Sigmoid colon (tissue), 7 donors: Measurements from ENCODE around the gene CRADD. TPM values are rescaled to one million over a fixed set of nuclear protein-coding genes. Genes with fewer than 3 reads are reported as not detected.

Experiments
- DNase-seq: peaks from one replicate; pipeline ENCODE4 v3.0.0-alpha.2; 2019
- H3K27ac ChIP-seq, 4 donors: fragments of 200-600 bp; sonication (generic); one replicate each; pipeline ENCODE4 v1.5.1; 2016 to 2019; ENCODE audit warnings: mild to moderate bottlenecking in 1 of 4
- H3K27me3 ChIP-seq, 3 donors: fragments of 200-600 bp; sonication (generic); one replicate each; pipeline ENCODE4 v1.5.1; 2019; ENCODE audit warnings: mild to moderate bottlenecking in 1 of 3
- H3K36me3 ChIP-seq, 4 donors: fragments of 200-600 bp; sonication (generic); one replicate each; pipeline ENCODE4 v1.5.1; 2016 to 2019
- H3K4me1 ChIP-seq, 4 donors: fragments of 200-600 bp; sonication (generic); one replicate each; pipeline ENCODE4 v1.5.1; 2017 to 2019
- H3K4me3 ChIP-seq, 4 donors: fragments of 200-600 bp; sonication (generic); one replicate each; pipeline ENCODE4 v1.5.1; 2017 to 2019; ENCODE audit warnings: mild to moderate bottlenecking in 2 of 4, moderate library complexity in 1 of 4
- H3K9me3 ChIP-seq, 4 donors: fragments of 200-600 bp in 3 of 4; sonication (generic) in 3 of 4; one replicate each; pipeline versions ENCODE4 v1.5.1 to v1.6.1; 2013 to 2019
- CTCF ChIP-seq, 4 experiments: fragments of 450-650 bp in 3 of 4; fragments of 200-600 bp in 1 of 4; IDR thresholded peaks; one replicate each; pipeline ENCODE4 v1.5.1; 2016 to 2019; ENCODE audit warnings: antibody characterized with exemption in 4 of 4, mild to moderate bottlenecking in 3 of 4, moderate library complexity in 2 of 4
- EP300 ChIP-seq, 4 donors: sonication (generic); formaldehyde crosslinking; IDR thresholded peaks; one replicate each; pipeline ENCODE4 v1.6.1; 2017; ENCODE audit warnings: antibody characterized with exemption in 4 of 4
- POLR2A ChIP-seq, 2 donors: fragments of 450-650 bp; IDR thresholded peaks; one replicate each; pipeline ENCODE4 v1.6.1; 2016; ENCODE audit warnings: antibody characterized with exemption in 2 of 2, mild to moderate bottlenecking in 2 of 2, moderate library complexity in 2 of 2
- POLR2AphosphoS5 ChIP-seq, 4 donors: sonication (generic); formaldehyde crosslinking; IDR thresholded peaks; one replicate each; pipeline ENCODE4 v1.6.1; 2017; ENCODE audit warnings: antibody characterized with exemption in 4 of 4
- WGBS, 2 donors: extraction: QIAGEN DNeasy Blood & Tissue Kit; methylation state at CpG; one replicate each; pipeline ENCODE4 v1.1.7; 2013; 5-methylcytosine and 5-hydroxymethylcytosine counted together
- intact Hi-C: fragments of 100-400 bp; cut with DNase I; formaldehyde crosslinking; loops from one replicate; pipeline ENCODE4 v1.15.1; 2023
- polyA plus RNA-seq, 3 donors: library from polyadenylated mRNA; stranded (reverse); fragments of 200-250 nt; gene quantifications; one replicate each; pipeline ENCODE4 v1.2.3, GENCODE V29; 2013
- total RNA-seq, 4 donors: library from RNA; depleted of rRNA; stranded (reverse); fragments of >200 nt; gene quantifications; one replicate each; pipeline ENCODE4 v1.1.0, GENCODE V29; 2016
- donor health status: healthy with polysubstance abuse.
- donor health status: Bipolar disorder and iron deficiency.
- donor health status: healthy.

Gene CRADD
- total and polyA plus RNA-seq, 7 donors, result 14.1 to 98.9 (median 43.7) TPM

- H3K36me3 ChIP-seq, result no peaks in the 10 kb centered on the region
- no peaks in the 10 kb centered on the region for H3K27me3 ChIP-seq
- peak overlapping the region; percentile 9 to 43 (median 28) for H3K4me3 ChIP-seq
- intact Hi-C loops, result loop anchor here (2.0 kb wide), 1 partner anchor 60 kb away; the partner anchor contains the start of gene CRADD
- DNase-seq, result no peak
- peaks cover 0 to 76% (median 61%) of the 10 kb centered on the region in 4 donors for H3K4me1 ChIP-seq
- TF ChIP-seq POLR2A (IDR thresholded peaks at IDR 0.05) (no peak), POLR2AphosphoS5 (IDR thresholded peaks at IDR 0.05) (no peak), CTCF (IDR thresholded peaks at IDR 0.05) (no peak), EP300 (IDR thresholded peaks at IDR 0.05) (no peak)
- H3K9me3 ChIP-seq, result no peaks in the 10 kb centered on the region
- H3K27ac ChIP-seq, result peak overlapping the region in 3 of 4 donors; percentile 89 to 94 (median 92)
These were observed 59.5 kb downstream of the CRADD start for GRCh38 chr12:93736640-93737178.

GRCh38 chr12:93737457-93738198 lies 60.5 kb downstream of the CRADD start:
- Histone ChIP-seq H3K36me3 (no peaks in the 10 kb centered on the region), H3K4me3 (peak overlapping the region; percentile 9 to 43 (median 28)), H3K27ac (peak overlapping the region; percentile 86 to 94 (median 90)), H3K27me3 (no peaks in the 10 kb centered on the region), H3K4me1 (peaks cover 0 to 79% (median 62%) of the 10 kb centered on the region in 4 donors), H3K9me3 (no peaks in the 10 kb centered on the region)
- 31 to 55% methylated on average over 5 of the region's 5 CpGs for WGBS, 2 donors
- intact Hi-C loops, result loop anchor here (2.0 kb wide), 2 partner anchors 61 to 143 kb away; partner anchors contain the start of gene CRADD
- TF ChIP-seq POLR2A (IDR thresholded peaks at IDR 0.05), result no peak
- TF ChIP-seq POLR2AphosphoS5 (IDR thresholded peaks at IDR 0.05), result peak; percentile 56 to 83 (median 76)
- TF ChIP-seq CTCF (IDR thresholded peaks at IDR 0.05), result no peak
- TF ChIP-seq EP300 (IDR thresholded peaks at IDR 0.05), result peak in 3 of 4 donors; percentile 3 to 81 (median 70)
- DNase-seq, result peak; percentile 84

GRCh38 chr12:93738199-93739058 lies 61.3 kb downstream of the CRADD start:
- H3K36me3 ChIP-seq, result no peaks in the 10 kb centered on the region
- H3K27ac ChIP-seq, result peak overlapping the region; percentile 86 to 94 (median 90)
- intact Hi-C loops, result loop anchor here (2.0 kb wide), 1 partner anchor 144 kb away; no protein-coding TSS in a partner anchor
- DNase-seq, result peak; percentile 72
- 77 to 89% methylated on average over 6 of the region's 6 CpGs for WGBS, 2 donors
- H3K27me3 ChIP-seq, result no peaks in the 10 kb centered on the region
- H3K4me1 ChIP-seq, result peaks cover 0 to 77% (median 60%) of the 10 kb centered on the region in 4 donors
- H3K4me3 ChIP-seq, result peak overlapping the region in 3 of 4 donors; percentile 25 to 43 (median 30)
- TF ChIP-seq EP300 (IDR thresholded peaks at IDR 0.05) (no peak), POLR2A (IDR thresholded peaks at IDR 0.05) (no peak), CTCF (IDR thresholded peaks at IDR 0.05) (no peak), POLR2AphosphoS5 (IDR thresholded peaks at IDR 0.05) (no peak)
- H3K9me3 ChIP-seq, result no peaks in the 10 kb centered on the region

GRCh38 chr12:93740751-93741150 lies 63.6 kb downstream of the CRADD start:
- Histone ChIP-seq H3K27ac (peak overlapping the region; percentile 86 to 94 (median 90)), H3K36me3 (no peaks in the 10 kb centered on the region), H3K9me3 (no peaks in the 10 kb centered on the region), H3K4me1 (peaks cover 0 to 73% (median 55%) of the 10 kb centered on the region in 4 donors), H3K27me3 (no peaks in the 10 kb centered on the region), H3K4me3 (peak overlapping the region; percentile 7 to 62 (median 57))
- TF ChIP-seq CTCF (IDR thresholded peaks at IDR 0.05) (no peak), EP300 (IDR thresholded peaks at IDR 0.05) (no peak), POLR2AphosphoS5 (IDR thresholded peaks at IDR 0.05) (no peak), POLR2A (IDR thresholded peaks at IDR 0.05) (no peak)
- intact Hi-C loops, result loop anchor here (5.0 kb wide), 2 partner anchors 37 to 72 kb away; no protein-coding TSS in a partner anchor
- 38 to 78% methylated on average over 3 of the region's 3 CpGs for WGBS, 2 donors
- DNase-seq, result no peak
